COLO829 (cell line): Measurements from ENCODE around the gene GFRAL.
"Not testable (repeated sequence)": the region's sequence is repeated elsewhere in the genome, so short reads cannot be mapped to it uniquely, and the experiment has no call there.

Experiments used
- DNase-seq: peaks from one replicate; pipeline ENCODE4 v3.0.0; 2012; ENCODE audit warnings: low spot score

Gene GFRAL

GRCh38 chr6:55327169-55327568, at the start of gene GFRAL:
Gene GFRAL (plus strand): TSS chr6:55327469. CDS start chr6:55327555, 86 bp downstream.
- DNase-seq = no peak

GRCh38 chr6:55277646-55278045, 49.6 kb upstream of the GFRAL start:
- DNase-seq = no peak

GRCh38 chr6:55281215-55281614, 46.1 kb upstream of the GFRAL start:
- DNase-seq = no peak

- DNase-seq = no peak
Measured at GRCh38 chr6:55282115-55282514, 45.2 kb upstream of the GFRAL start.

GRCh38 chr6:55286824-55287223, 40.4 kb upstream of the GFRAL start:
- no peak for DNase-seq

GRCh38 chr6:55290736-55291135, 36.5 kb upstream of the GFRAL start:
- no peak for DNase-seq

GRCh38 chr6:55293116-55293515, 34.2 kb upstream of the GFRAL start:
- DNase-seq = peak; percentile 19

GRCh38 chr6:55297214-55297613, 30.1 kb upstream of the GFRAL start:
- not testable (repeated sequence) for DNase-seq

GRCh38 chr6:55299286-55299985, 27.8 kb upstream of the GFRAL start:
- no peak for DNase-seq

GRCh38 chr6:55304747-55305146, 22.5 kb upstream of the GFRAL start:
- DNase-seq = no peak

GRCh38 chr6:55319961-55320695, 7.1 kb upstream of the GFRAL start:
- no peak for DNase-seq

GRCh38 chr6:55320696-55321086, 6.6 kb upstream of the GFRAL start:
- DNase-seq = no peak

- DNase-seq = no peak
Measured at GRCh38 chr6:55377150-55377549, 49.9 kb downstream of the GFRAL start.

GRCh38 chr6:55379471-55379870, 52.2 kb downstream of the GFRAL start:
- DNase-seq = no peak

- DNase-seq = no peak
Measured at GRCh38 chr6:55379895-55380294, 52.6 kb downstream of the GFRAL start.

- DNase-seq = no peak
Measured at GRCh38 chr6:55388211-55388610, 60.9 kb downstream of the GFRAL start.

GRCh38 chr6:55395871-55396270, 68.6 kb downstream of the GFRAL start:
- no peak for DNase-seq

- no peak for DNase-seq
Measured at GRCh38 chr6:55397986-55398385, 70.7 kb downstream of the GFRAL start.

- DNase-seq = no peak
Measured at GRCh38 chr6:55399351-55399750, 72.1 kb downstream of the GFRAL start.

GRCh38 chr6:55405474-55406235, 78.4 kb downstream of the GFRAL start:
- no peak for DNase-seq

GRCh38 chr6:55410674-55411073, 83.4 kb downstream of the GFRAL start:
- no peak for DNase-seq

- no peak for DNase-seq
Measured at GRCh38 chr6:55423933-55424332, 96.7 kb downstream of the GFRAL start.
